ENCODE data around the gene ZDHHC22. TPM values are rescaled to one million over a fixed set of nuclear protein-coding genes. Genes with fewer than 3 reads are reported as not detected.

Gene ZDHHC22
- total RNA-seq, 1 donor from 2014 or later = not detected

GRCh38 chr14:77094672-77095284, 46.8 kb downstream of the ZDHHC22 start:
- H3K4me1 ChIP-seq = peaks cover 20% of the 10 kb centered on the region
- intact Hi-C loops (cut with DNase I) = no loop called here
- ATAC-seq (no peak), DNase-seq (peak; percentile 76)
- no peak overlapping the region for H3K27ac ChIP-seq
- H3K27me3 ChIP-seq = no peaks in the 10 kb centered on the region
- TF ChIP-seq CTCF (IDR thresholded peaks at IDR 0.05) = peak; percentile 86
- no peaks in the 10 kb centered on the region for H3K36me3 ChIP-seq
- H3K9me3 ChIP-seq = no peaks in the 10 kb centered on the region
- H3K4me3 ChIP-seq = no peak overlapping the region

GRCh38 chr14:77092676-77093075, 48.9 kb downstream of the ZDHHC22 start:
- Histone ChIP-seq H3K36me3 (no peaks in the 10 kb centered on the region), H3K4me1 (peaks cover 10% of the 10 kb centered on the region), H3K27me3 (no peaks in the 10 kb centered on the region), H3K4me3 (no peak overlapping the region), H3K9me3 (no peaks in the 10 kb centered on the region), H3K27ac (no peak overlapping the region)
- no peak for ATAC-seq
- no peak for TF ChIP-seq CTCF (IDR thresholded peaks at IDR 0.05)
- intact Hi-C loops (cut with DNase I) = no loop called here
- DNase-seq = no peak

GRCh38 chr14:77091518-77091917, 50.1 kb downstream of the ZDHHC22 start:
- no peak for DNase-seq
- Histone ChIP-seq H3K4me1 (peaks cover 3% of the 10 kb centered on the region), H3K27ac (no peak overlapping the region), H3K36me3 (no peaks in the 10 kb centered on the region), H3K27me3 (no peaks in the 10 kb centered on the region), H3K9me3 (no peaks in the 10 kb centered on the region), H3K4me3 (no peak overlapping the region)
- intact Hi-C loops (cut with DNase I) = no loop called here
- no peak for ATAC-seq
- no peak for TF ChIP-seq CTCF (IDR thresholded peaks at IDR 0.05)

- Histone ChIP-seq H3K27me3 (no peaks in the 10 kb centered on the region), H3K9me3 (no peaks in the 10 kb centered on the region), H3K36me3 (no peaks in the 10 kb centered on the region), H3K27ac (peak overlapping the region; percentile 17), H3K4me1 (no peaks in the 10 kb centered on the region), H3K4me3 (no peak overlapping the region)
- no peak for TF ChIP-seq CTCF (IDR thresholded peaks at IDR 0.05)
- intact Hi-C loops (cut with DNase I) = no loop called here
- DNase-seq (no peak), ATAC-seq (no peak)
These were observed 52.9 kb downstream of the ZDHHC22 start for GRCh38 chr14:77088645-77089044.

DNA sequence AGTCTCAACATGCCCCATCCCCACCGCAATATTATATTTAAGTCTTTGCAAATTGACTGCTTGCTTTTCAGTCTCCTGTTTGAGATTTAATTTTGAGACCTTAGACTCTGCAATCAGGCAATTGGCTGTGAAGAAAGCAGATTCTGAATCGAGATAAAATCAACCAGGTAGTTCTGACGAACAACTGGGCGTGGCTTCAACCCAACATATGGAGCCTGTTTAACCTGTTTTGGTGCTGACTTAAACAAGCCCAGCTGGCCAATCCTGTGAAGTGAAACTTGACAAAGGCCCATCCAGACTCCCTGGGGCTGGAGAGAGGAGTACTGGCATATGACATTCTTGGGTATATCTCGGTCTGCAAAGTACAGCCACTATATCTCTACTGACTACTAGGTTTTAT, 53.4 kb downstream of the ZDHHC22 start:
- Histone ChIP-seq H3K9me3 (no peaks in the 10 kb centered on the region), H3K27ac (peak overlapping the region; percentile 17), H3K4me3 (no peak overlapping the region), H3K27me3 (no peaks in the 10 kb centered on the region), H3K36me3 (no peaks in the 10 kb centered on the region), H3K4me1 (no peaks in the 10 kb centered on the region)
- intact Hi-C loops (cut with DNase I) = no loop called here
- no peak for TF ChIP-seq CTCF (IDR thresholded peaks at IDR 0.05)
- ATAC-seq (peak; percentile 76), DNase-seq (no peak)

DNA sequence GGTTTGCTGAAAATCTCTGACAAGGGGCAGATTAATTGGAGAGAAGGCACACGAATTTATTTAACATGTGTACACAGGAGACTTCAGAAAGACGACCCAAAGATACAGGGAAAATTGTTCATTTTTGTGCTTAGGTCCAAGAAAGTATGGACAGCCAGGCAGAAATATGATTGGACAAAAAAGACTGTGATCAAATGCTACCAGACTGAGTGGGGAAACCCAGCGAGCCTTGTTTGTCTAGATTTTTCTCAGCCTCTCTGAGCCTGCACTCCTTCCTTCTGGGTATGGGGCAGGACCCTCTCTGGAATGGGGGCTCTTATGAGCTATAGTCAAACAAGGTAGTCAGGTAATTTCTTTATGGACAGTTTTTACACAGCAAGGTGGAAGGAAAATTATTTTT, 54.0 kb downstream of the ZDHHC22 start:
- Histone ChIP-seq H3K27me3 (no peaks in the 10 kb centered on the region), H3K4me3 (no peak overlapping the region), H3K36me3 (no peaks in the 10 kb centered on the region), H3K27ac (peak overlapping the region; percentile 17), H3K9me3 (no peaks in the 10 kb centered on the region), H3K4me1 (no peaks in the 10 kb centered on the region)
- TF ChIP-seq CTCF (IDR thresholded peaks at IDR 0.05) = no peak
- intact Hi-C loops (cut with DNase I) = no loop called here
- ATAC-seq (no peak), DNase-seq (no peak)
